ENCODE results near the gene AP1S1.

The AP1S1 gene

DNA sequence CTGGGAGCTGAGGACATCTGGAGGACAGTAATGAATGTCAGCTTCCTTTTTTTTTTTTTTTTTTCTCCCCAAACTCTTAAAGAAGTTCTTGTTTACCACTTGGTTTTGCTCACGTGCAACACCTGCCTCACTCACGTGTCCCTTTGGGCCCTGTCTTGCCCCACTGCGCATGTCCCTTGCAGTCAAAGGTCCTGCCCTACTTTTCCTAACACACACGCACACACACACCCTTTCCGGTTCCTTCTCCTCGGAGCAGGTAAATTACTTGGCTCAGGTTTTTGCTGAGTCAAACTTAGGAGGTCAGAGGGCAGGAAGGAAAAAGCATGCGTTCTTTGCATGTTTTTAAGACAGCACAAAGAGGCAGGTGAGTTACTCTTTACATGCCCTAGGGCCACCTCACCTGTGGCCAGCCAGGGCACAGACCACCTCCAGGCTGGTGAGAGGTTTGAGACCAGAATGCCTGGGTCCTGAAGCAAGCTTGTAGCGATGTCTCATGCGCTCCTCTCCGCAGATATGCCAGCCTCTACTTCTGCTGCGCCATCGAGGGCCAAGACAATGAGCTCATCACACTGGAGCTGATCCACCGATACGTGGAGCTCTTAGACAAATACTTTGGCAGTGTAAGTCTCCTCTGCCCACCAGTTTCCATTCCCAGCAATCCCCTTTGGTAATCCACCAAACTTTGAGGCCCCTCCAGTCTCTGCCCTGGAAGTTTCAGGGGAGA is 2.8 kb downstream of the AP1S1 start:
- no peak for DNase-seq (ENCODE audit: low read depth)

DNA sequence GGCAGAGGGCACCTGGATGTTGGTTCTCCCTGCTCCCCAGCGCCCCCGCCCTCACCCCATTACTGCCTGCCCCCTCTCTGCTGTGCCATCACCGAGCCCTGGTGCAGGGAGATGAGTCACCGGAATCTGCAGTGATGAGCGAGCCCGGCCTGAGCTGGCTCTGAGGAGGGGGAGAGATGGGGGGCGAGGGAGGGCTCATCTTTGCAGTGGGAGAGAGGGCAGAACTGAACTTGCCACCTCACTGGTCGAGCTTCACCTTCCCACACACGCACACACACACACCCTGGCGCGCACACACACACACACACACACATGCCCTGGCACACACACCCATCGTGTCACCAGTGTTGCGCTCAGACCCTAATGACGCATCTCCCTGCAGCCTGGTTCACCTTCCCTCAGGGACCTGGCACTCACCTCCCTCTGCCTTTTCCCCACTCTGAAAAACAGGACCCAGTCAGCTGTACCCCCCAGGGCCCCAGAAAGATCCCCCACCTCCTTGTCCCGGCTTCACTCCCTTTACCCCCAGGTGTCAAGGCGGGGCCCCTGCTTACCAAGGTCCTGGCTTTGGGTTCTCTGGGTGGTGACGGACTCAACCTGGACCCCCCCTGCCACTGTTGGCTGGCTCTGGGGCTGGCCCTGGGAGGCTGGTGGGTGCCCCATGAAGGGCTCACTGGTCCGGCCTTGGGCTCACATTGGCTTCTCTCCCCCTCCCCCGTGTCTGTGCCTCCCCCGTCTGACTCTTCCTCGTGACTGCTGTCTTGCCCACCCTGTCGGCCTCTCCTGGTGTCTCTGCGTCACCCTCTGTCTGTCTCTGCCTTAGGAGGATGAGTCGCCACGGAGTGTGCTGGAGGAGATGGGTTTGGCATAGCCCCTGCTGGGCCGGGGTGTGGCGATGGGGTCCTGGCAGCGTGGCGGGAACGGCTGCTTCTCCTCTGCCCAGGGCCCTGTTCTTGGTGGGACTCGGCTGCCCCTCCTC is 5.7 kb downstream of the AP1S1 start:
- peak; percentile 58 for DNase-seq (ENCODE audit: low read depth)

DNA sequence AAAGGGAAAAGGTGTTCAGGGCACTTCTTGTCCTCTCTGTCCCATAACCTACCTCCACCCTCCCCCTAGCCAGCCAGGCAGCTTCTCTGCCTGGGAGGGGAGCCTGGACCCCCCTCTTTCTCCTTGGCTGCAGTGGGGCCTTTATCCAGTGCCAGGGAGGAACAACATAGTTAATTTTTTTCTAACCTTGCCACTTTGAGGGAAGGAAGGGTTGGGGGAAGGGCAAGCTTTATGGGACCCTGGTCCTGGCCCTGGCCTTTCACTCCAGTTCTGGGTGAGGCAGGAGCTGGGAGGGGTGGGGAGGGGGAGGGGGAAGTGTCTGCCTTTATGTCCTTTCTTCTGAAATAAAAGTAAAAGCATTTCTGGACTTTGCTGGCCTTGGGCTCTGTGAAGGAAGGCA is 6.6 kb downstream of the AP1S1 start:
- no peak for DNase-seq (ENCODE audit: low read depth)

DNA sequence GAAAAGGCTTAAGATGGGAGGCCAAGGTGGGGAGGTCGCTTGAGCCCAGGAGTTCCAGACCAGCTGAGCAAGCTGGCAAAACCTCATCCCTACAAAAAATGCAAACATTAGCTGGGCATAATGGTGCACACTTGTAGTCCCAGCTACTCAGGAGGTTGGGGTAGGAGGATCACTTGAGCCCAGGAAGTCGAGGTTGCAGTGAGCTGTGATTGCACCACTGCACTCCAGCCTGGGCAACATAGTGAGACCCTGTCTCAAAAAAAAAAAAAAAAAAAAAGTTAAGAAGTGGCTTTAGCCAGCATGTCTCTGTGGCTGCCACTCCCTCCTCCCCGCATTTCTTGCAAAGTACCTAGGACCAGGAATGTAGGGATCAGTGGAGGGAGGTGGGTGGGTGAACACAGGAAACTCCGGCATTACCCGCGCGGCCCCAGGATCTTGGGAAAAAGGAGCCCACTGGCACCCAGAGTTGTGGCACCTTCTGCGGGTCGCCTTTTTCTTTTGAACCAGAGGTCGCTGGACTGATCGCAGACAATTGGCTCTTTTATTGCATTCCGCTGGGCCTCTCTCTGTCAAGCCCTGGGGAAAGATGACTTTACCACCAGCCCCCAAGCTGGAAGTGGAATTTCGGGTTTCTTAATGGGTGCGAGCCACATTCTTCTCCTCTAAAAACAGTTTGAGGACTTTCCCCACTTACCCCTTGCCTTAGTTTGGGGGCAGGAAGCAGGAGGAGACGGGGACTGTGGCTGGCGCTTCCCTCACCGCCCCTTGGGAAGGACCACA is 7.6 kb downstream of the AP1S1 start:
- DNase-seq (ENCODE audit: low read depth) = no peak

DNA sequence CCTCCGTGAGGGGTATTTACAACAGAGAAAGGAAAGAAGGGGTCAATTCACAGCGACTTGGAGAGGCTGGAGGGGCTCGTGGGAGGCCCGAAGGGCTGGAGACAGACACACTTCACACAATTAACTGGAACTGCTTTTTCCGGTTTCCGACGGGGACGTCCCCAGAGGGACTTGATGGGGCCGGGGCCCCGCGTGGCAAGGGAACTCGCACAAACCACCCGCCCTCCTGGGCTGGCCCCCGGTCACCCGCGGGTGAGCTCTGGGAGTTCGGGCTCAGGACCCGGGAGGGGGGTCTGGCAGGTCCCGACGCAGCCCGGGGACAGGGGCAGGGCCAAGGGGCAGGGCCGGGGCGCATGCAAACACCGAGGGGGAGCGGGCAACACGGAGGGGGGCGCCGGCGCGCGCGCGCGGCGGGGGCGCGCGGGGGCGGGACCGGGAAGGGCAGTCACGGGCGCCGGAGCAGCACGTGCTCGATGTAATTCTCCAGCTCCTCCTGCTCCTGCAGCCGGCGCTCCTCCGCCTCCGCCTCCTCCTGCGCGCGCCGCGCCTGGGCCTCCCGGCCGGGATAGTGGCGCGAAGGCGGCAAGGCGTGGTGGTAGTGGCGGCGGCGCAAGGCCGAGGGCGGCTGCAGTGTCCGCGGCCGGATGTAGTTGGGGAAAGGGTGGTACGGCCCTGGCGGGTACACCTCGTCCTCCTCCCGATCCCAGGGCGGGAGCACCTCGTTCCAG is 8.4 kb downstream of the AP1S1 start:
- DNase-seq (ENCODE audit: low read depth) = peak; percentile 40

DNA sequence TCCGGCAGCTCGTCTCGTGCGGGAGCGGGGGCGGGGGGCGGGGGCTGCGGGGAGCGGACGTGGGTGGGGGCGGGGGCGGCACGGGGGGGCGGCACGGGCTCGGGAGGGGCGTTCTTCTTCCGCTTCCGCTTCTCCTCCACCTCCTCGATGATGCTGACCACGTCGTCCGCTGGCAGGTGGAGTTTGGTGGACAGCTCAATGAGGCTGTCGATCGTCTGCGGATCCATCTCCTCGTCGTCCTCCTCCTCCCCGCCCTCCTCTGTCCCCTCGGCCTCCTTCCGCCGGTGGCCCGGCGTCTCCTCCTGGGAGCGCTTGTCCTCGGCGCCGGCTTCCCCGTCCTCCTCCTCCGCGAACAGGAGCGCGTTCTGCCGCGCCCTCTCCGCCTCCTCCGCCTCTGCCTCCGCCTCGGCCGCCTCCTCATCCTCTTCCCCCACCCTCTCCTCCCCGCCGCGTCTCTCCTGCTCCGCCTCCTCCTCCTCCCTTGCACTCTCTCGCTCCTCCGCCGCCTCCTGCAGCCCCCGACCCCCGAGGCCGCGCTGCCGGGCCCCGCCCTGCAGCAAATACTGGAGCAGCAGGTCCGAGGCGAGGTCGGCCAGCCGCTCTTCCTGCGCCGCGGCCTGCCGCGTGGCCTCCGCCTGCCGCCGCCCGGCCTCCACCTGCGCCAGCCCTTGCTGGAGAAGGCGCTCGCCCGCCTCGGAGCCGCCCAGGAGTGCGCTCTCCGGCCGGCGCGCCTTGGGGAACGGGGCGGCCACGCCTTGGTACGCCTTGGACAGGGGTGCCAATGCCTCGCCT is 9.2 kb downstream of the AP1S1 start:
- no peak for DNase-seq (ENCODE audit: low read depth)

DNA sequence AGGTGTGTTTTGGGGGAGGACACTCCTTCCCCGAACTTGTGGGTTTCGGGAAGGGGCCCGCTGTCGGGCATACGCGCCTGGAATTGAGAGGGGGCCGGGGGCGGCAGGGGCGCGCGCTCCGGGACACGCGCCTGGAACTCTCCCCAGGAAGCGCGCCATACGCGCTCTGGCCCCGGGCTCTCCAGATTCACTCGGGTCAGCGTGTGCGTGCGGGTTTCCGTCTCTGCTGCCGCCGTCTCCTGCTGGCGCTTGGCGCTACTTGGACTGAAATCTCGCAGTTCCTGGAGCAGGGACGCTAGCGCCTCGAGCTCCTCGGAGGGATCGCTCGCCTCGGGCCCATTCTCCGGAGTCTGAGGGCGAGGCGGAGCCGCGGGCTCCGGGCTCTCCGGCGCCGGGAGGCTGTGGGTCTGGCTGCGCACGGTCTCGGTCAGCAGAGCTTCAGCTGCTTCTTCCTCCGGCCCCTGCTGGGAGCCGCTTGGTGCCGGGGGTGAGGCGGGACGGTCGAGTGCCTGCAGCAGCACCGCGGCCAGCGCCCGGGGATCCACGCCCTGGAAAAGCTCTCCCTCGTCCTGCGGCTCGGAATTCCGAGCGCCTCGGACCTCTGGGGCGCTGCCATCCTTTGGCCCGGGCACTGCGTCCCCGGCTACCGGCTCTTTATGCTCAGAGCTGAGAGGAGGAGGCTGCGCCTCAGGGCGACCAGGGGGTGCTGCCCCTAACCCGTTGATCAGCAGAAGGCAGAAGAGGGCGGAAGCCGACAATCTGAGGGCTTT is 10.0 kb downstream of the AP1S1 start:
- peak; percentile 52 for DNase-seq (ENCODE audit: low read depth)

DNA sequence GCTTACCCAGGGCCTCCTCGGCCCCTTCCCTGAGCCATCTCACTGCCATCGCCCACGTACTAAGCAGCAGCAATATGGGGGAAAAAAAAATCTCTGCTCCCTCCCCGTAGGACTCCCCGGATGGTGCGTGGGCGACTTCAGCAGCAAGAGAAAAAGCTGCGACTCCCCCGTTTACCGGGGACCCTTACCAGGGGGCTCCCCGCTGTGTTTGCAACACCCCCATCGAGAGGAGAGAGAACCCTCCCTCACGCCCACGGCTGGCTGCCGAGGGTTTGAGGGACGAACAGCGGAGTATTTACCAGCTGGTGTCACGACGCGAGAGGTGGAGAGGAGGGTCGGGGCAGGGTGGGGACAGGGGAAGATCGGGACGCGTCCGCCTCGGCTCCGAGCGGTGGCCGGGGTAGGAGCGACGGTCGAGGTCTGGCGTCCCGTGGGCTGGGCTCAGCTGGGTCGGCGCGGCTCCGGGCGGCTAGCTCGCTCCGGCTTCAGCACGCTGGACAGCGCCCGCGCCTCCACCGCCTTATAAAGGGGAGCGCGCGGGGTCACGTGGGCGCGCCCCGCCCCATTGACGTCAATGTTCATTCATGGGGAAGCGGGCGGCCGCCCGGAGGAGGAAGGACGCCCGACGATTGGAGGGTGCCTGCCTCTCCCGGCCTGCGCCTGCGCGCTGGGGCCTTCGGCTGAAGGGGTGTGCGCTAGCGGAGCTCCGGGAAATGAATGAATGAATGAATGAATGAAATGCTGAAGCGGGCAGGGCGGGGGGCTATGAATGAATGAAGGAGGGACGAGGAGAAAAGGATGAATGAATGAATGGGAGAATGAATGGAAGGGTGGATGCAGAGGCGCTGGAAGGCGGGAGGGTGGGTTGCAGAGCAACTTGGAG is 11.0 kb downstream of the AP1S1 start, which contains the start of gene VGF:
VGF (minus strand) TSS at position 495 of the 883 bp plus-strand sequence. CDS start 726 bp downstream, outside the sequence.
- peak; percentile 82 for DNase-seq (ENCODE audit: low read depth)

DNA sequence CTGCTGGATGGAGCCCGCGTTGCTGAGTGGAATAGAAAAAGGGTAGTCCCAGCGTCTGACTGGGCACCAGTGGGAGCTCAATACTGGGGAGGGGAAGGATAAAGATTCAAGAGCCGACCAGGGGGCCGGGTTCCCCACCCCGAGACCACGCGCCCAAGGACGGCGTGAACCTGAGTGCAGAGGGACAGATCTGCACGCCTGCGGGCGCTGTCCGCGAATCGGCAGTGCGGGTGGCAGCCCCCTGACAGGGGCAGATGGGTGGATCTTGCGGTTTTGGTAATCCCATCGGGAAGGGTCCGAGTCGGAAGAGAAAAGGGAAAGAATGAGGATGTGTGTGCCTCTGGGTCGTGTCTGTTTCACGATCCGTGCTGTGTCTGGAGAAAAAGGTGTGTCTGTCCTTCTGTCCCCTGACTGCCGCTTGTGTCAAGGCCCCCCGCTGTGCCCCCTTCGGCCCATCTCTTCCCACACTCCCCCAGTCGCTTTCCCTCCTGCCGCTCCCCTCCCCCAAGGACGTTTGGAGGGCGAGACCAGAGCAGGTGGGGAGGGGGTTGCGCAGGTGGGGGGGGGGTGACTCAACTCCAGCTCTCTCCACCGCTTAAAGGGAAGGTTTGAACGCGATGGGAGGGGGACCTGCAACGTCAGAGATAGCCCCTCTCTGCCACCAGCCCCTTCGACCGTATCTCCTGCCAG is 11.8 kb downstream of the AP1S1 start:
- no peak for DNase-seq (ENCODE audit: low read depth)

DNA sequence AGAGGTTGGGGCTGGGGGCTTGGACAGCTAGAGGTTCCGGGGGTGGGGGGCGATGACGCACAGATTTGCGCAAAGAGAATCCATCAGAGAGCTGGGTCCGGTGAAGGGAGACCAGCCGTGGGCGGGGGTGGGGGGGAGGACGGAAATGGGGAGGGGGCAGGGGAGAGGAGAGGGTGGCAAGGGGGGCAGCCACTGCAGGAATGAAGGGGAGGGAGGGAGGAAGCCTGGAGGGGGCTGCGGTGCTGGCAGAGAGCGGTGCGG is 12.3 kb downstream of the AP1S1 start:
- no peak for DNase-seq (ENCODE audit: low read depth)

DNA sequence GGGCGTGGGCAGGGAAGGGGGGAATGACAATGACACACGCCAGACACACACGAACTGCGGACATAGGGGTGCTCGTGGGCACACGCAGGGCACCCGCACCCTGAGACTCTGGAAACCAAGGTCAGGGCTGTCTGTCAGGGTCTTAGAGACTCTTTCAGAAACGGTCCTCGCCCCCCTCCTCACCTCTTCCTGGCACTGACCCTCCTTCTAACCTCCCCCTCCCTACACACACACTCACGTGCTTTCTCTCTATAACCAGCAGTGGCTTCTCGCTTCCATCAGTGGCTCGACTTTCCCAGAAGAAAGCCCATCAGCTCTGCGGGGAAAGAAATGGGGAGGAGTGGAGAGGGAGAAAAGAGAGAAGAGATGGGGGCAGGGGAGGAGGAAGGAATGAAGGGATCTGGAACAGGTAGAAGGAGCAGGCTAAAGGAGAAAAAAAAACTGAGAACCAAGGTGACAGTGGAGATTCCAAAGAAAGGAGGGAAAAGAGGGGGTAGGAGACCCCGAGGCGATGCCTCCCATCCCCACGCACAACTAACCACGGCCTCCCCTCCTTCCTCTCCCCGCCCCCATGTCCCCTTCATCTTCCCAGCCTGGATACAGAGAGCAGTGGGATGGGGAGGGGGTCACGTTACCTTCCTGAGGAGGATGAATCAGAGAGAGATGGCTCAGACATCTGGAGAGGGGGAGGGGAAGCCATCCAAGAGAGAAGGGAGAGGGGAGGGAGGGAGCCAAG is 12.8 kb downstream of the AP1S1 start:
- DNase-seq (ENCODE audit: low read depth) = peak; percentile 44

DNA sequence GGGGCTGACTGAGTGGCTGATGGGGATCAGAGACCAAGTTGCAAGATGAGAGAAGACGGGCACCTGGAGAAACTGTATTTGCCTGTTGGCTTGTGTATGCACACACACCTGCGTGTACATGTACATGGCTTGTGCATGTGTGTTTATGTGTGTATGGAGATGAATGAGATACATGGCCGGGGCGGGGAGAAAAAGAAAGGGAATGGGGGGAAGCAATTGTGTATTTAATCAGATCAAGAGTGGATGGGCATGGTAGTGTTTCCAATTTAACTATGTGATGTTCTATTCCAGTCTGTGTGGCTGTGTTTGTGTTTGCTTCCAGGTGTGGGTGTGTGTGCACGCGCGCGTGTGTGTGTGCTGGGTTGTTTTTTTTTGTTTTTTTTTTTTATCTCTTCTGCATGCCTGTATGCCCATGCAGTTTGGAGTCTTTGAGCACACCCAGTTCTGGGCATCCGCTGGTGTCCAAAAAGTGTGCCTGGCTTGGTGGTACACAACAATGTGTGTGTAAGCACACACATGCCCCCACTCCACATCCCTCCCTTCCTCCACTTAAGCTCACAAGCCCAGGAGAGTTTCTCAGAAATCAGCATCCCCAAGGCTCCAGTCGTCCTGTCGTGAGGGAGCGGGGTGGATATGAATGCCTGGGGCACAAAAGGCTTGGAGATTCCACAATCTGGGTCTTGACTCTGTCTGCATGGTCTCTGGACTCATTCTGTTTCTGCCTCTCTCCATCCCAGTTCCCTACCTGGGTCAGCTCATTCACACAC is 13.6 kb downstream of the AP1S1 start:
- DNase-seq (ENCODE audit: low read depth) = no peak

DNA sequence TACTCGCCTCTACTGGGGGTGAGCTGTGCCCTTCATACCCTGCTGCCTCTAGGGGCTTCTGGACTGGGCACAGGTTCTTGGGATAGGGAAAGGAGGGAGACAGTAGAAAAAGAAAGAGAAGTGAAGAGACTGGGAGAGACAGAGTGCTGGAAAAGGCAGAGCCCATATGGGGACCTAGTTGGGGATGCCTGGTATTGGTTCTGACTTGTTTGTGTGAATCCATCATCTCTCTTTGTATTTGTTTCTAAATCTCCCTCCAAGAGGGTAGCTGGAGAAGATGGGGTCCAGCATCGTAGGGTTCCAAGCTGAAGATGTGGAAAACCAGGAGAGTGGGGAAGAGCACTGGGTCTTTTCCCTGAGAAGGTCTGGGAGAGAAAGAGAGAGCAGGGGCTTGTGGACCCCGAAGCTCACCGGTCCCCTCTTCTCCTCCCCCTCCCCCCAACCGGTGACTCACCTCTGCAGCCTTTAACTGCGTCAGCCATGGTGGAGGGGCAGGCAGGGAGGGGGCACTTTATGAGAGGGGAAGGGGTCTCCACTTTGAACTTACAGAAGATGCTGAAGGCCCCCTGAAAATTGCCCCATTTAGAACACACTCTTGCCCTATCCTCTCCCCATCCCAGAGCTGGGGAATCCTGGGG is 14.3 kb downstream of the AP1S1 start:
- no peak for DNase-seq (ENCODE audit: low read depth)

DNA sequence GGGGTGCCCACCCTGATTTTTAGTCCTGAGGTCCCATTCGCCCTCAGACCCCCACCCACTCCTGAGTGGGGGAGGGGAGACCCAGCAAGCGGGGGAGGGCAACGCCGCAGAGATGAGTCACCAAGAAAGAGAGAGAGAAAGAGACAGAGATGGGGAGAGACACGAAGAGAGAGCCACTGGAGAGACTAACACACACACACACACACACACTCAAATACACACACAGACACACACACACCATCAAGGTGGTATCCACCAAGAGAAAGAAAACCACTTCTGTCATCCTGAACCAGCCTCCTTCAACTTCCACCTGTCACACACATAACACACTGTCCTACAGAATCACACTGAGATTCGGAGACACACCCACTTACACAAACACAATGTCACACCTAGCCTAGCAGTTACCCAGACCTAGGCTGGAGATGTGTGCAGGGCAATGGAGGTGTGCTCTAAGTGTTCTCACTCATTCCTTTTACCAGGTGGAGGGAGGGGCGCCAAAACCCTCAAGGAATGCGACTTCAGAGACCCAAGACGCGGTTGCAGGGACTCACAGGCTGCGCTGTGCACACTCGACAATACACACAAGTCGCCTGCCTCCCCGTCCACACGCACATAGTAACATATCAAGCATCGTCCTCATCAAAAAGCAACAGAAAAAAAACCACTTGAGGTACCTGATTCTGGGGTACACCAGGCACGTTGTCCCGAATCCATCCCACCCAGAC is 15.0 kb downstream of the AP1S1 start:
- no peak for DNase-seq (ENCODE audit: low read depth)

DNA sequence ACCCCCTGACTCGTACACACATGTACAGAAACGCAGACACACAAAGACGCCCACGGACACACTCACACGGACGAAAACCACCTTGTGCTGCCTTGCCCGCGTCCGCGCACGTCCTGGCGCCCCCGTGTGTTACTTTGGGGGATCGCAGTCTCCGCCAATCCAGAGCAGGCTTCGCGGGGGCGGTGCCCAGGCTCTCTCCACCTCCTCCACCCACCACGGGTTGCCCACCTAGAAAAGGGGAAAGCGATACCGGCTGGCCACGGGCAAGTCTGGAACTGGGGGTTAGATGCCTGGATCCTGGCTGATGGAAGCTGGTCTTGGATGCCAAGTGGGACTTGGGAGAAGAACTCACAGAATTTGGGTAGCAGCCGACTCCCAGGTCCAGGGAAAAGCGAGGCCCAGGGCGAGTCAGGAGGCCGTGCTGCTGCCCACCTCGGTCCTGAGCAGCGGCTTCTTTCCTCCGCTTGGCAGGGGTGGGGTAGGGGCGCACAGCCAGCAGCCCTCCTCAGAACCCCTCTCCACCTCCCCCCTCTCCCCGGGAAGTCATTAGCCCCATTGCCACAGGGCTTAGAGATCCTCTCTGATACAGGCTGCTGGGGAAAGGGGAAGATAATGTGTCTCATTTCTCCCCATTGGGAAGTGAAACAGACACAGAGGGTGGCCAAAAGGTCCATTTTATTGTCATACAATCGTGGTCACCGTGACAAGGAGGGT is 15.7 kb downstream of the AP1S1 start:
- peak; percentile 57 for DNase-seq (ENCODE audit: low read depth)

Measured in amniotic epithelial cell (primary cell).